GM19452 (cell line): Measurements from ENCODE around the gene MICAL2.

Experiments used
- ATAC-seq: cut with Tn5 transposase; IDR thresholded peaks from one replicate; pipeline ENCODE4 v1.9.1; 2021; ENCODE audit not compliant: unreplicated experiment

The MICAL2 gene

DNA sequence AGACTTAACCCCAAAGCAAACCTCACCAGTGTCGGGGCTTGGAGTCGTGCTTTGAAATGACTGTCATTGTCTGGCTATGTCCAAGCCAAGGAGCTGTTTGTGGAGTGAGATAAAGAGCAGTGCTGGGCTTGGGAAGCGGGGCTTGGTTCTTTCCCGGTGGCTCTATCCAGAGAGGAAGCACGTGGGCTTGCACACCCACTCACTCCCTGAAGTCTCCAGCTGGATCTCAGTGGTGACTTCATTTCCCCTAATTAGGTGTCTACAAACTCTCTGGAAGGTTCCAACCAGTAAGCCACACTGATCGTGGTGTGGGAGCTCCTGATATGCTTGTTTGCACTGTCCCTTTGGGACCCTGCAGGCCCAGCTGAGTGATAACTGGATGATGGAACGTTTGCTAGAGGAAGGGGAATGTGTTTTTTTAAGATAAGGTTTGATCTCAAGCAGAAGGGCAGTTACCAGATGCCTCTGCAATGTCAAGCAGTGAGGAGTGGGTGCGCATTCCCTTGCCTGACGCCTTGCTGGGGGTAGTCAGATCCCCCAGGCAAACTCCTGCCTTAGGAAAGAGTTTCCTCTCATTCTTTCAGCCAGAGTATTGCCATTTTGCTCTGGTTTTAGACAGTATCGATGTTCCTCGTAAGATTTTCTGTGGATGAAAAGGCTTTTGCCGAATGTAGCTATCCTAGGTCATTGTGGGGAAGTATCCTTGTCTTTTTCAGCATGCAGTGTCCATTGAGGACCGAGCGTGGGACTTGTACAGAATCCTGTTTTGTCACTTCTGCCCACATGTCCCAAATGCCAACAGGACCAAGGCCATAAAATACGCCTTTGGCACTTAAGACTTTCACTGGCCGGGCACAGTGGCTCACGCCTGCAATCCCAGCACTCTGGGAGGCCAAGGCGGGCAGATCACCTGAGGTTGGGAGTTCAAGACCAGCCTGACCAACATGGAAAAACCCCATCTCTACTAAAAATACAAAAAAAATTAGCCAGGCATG lies 90.9 kb downstream of the MICAL2 start:
- no peak for ATAC-seq

DNA sequence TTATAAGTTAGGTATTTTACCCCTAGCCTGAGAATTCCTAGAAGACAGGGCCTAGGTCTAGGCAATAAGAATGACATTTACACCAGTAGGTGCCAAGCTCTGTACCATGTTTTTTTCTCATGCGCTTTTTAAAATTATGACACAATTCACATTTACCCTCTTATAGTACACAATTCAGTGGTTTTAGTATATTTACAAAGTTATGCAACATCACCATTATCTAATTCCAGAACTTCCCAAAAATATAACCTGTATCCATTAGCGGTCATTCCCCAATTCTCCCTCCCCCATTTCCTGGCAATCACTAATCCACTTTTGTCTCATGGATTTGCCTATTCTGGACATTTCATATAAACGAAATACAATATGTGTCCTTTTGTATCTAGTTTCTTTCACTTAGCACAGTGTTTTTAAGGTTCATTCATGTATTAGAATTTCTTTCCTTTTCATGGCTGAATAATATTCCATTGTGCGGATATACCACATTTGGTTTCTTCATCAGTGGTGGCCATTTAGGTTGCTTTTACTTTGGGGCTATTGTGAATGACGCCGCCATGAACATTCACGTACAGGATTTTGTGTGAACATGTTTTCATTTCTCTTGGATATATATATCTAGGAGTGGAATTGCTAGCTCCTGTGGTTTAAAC lies 92.4 kb downstream of the MICAL2 start:
- no peak for ATAC-seq

DNA sequence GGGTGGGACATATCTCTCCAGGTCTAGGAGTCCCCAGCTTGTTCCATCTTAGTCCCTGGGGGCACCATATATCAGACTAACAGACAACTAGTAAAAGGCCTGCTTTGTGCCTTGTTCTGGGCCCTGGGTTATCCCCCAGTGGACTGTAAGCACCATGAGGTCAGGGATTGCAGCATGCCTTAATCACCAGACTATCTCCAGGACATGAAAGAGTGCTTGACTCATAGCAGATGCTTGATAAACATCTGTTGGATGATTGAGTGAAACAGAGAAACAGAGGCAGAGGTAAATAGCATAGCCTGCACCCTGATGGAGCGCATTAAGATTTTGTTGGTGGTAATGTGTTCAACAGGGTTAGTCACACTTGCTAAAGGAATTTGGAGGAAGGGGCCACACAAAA lies 94.1 kb downstream of the MICAL2 start:
- no peak for ATAC-seq

DNA sequence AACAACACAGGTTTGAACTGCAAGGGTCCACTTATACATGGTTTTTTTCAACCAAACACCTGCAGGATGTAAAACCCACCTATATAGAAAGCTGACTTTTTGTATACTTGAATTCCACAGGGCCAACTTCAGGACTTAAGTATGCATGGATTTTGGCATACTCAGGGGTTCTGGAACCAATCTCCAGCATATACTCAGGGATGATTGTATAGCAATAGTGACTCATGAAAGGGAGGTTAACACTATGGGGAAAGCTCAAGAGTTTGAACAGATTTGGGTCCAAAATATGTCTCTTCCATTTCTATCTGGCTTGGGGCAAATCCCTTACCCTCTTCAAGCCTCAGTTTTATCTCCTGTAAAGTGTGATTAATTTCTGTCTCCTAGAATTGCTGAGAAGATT lies 94.9 kb downstream of the MICAL2 start:
- no peak for ATAC-seq

DNA sequence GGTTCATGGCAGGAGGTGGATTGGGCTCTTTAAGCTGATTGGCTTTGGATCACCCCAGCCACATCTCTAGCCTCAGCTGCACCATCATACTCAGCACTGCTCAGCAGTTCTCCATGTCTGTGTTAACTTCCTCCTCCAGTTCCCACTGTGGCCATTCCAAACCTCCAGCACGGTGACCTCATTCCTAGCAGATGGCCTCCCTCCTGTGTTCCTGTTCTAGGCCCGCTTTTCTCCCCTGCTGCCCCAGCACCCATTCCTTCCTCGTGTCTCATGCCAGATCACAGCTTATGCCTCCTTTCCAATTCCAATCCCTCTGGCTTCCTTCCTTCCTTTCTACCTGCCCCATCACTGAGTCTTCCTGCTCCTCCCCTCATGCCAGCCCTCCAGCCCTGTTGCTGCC lies 96.1 kb downstream of the MICAL2 start:
- ATAC-seq = no peak

DNA sequence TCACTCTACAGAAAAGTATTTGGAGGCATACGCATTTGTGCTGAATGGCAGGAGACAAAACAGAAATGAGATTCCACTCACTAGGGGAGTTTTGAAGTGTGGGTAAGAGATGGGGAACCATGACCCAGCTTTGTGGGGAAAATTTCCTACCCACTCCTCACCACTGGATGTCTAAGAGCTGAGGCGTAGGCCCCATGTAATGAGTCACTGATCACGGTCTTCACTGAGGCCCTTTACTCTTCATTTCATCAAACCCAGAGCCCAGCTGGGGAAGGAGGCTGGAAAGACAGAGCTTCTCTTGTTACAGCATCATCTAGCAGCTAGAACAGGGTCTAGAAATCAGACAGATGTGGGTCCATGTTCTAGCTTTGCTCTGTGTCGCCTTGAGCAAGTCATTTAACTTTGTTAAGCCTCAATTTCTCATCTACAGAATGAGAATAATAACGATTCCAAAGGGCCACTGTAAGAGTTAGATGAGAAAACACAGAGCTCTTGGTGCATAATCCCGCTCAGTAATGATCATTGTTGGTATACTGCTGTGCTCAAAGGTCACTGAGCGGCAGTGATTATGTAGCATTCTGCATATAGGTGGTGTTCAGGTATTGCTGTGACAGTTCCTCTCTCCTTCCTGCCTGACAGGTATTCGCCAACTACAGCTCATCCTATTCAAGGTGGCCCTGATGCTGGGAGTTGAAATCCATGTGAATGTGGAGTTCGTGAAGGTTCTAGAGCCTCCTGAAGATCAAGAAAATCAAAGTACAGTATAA lies 97.2 kb downstream of the MICAL2 start:
- no peak for ATAC-seq

DNA sequence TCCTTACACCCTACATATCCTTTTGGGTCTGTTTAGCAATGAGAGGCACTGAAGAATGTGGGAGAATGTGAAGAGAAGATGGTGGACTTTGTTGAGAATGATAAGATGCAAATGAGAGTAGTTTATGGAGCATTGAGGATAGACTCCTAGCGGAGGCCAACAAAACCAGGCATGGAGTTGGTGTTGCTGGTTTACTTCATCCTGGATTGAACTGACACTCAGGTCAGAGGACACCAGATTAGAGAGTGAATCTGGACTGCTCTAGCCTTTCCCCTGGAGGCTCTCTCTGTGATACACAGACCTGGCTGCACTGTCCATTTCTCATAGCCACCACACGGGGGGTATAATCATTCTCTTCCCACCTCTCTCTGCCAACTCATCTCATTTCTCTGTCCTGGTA lies 98.7 kb downstream of the MICAL2 start:
- no peak for ATAC-seq

DNA sequence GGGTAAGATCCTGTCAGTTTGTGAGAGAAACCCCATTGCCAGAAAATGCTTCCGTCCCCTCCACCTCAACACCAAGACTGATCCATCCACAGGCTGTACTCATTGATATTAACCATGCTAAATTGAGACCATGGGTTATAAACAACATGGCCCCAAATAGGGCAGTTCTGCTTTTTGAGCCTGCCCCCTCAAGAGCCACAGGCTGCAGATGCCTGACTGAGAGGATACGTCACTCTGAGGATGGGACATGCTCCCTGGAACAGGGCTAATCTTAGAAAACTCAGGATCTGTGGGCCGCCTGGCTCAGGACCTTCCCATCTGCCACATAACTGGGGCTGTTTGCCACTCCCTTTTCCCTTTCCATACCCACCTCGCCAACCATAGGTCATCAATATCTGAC lies 99.8 kb downstream of the MICAL2 start:
- ATAC-seq = no peak

DNA sequence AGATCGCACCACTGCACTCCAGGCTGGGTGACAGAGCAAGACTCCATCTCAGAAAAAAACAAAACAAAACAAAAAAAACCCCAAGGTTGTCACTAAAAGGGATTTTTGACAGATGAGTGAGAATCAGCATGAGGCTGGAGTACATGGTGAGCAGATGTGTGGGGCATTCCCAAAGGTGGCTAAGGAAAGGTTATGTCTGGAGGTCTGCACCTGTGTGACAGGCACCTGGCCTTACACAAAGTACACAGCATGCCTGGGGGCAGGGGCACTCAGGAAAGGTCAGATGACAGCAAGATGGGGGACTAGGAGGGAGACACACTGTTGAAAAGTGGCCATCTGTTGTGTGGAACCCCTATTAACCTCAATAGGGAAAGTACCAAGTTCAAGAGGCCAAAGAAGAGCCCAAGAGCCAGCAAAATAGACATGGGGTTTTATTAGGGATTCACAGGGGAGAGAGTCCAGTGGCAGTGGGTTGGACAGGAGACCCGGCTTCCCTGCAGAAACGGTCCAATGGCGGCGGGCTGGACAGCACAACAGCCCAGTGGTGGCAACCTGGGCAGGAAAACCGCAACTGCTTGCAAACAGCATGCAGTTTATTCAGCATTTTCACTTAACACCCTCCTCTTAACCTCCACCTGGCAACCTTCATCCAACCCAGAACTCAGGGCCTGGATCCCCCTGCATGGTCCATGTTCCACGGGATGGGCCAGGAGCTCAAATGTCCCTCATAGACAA lies 101.1 kb downstream of the MICAL2 start:
- no peak for ATAC-seq

DNA sequence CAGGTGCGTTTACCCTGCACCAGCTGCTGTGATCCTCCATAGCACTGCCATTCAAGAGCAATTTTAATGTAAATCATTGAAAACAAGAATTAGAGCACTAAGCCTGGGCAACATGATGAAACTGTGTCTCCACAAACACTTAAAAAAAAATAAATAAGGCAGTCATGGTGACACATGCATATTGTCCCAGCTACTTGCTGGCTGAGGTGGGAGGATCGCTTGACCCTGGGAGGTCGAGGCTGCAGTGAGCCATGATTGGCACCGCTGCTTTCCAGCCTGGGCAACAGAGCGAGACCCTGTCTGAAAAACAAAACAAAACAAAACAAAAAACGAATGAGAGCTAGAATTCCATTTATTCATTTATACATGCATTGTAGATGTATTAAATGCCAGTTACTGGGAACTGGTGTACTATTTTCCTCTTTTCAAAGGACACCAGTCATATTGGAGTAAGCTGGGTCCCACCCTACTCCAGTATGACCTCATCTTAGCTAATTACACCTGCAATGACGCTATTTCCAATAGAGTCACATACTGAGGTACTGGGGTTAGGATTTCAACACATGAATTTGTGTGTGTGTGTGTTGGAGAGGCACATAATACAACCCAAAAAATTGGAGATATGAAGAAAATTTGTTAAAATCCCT lies 101.9 kb downstream of the MICAL2 start:
- no peak for ATAC-seq

DNA sequence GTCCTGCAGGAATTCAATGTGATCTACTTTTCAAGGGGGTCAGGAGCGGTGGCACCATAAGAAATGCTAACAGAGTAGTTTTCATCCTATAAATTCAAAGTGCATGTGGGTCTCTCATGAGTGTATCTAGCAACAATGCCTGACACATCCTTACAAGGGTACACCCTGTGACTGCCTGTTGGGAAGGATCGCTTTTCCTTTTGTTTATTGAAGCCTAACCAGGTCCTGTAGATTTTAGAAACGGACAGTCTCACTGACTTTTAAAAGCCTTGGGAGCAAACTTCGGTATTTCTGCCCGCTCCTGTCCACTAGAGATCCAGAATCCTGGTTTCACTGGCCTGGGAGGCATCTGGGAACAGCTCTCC lies 102.4 kb downstream of the MICAL2 start:
- ATAC-seq = no peak

DNA sequence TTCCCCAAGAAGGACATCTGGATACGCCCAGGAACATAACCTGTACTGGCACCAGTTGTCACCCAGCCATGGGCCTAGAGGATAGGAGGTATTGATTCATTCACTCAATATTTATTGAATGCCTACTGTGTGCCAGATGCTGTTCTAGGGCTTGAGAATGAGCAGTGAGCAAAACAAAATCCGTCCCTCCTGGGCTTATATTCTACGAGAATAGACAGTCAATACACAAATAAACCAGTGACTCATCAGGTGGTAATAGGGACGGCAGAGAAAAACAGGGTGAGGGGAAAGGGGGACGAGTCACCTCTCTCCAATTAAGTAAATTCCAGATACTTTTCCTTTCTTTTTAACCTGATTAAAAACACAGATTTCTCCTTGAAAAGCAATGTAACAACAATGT lies 103.5 kb downstream of the MICAL2 start:
- no peak for ATAC-seq

DNA sequence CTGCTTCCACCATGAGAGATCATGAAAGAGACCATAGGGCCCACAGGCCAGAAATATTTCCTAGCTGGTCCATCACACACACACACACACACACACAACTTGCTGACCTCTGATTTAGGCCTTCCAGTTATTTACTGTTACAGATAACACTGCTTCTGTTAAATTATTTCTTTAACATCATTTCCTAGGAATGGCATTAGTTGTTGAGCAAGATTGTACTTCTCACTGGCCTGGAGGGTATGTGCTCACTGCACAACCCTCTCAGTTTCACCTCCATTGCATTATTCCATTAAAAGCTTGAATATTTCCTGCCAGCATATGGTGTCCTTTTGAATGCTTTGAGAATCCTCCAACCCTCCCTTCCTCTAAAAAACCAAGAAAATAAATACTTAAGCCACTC lies 104.4 kb downstream of the MICAL2 start:
- ATAC-seq = no peak

DNA sequence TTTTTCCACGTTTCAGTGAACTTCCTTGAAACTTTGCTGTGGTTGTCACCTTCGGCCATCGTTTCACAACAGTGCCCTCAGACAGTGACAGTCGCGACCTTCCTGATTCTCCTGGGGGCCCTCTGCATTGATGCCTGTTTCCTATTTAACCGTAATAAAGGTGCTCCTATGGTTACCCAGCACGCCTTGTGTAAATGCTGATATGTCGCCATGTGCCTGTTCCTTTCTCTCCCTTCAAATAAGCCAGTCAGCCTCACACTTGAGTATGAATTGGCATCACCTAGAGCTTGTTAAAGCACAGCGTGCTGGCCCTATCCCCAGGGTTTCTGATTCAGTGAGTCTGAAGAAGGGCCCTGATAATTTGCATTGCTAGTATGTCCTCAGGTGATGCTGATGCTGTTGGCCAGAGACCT lies 104.8 kb downstream of the MICAL2 start:
- ATAC-seq = no peak

DNA sequence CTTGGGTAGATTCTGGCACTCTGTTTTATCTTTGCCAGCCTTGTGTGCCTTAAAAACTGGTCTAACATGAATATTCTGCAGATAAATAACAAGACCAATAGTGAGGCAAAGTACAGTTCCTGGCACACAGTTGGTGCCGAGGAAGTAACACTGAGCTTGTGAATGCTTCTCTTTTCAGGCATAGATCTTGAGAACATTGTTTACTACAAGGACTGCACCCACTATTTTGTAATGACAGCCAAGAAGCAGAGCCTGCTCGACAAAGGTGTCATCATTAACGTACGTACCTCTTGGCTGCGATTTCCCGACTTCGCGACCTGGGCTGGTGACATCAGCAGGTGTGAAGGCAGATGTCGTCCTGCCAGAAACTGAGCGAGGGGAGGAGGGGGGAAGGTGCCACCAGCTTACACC lies 105.7 kb downstream of the MICAL2 start:
- ATAC-seq = no peak

DNA sequence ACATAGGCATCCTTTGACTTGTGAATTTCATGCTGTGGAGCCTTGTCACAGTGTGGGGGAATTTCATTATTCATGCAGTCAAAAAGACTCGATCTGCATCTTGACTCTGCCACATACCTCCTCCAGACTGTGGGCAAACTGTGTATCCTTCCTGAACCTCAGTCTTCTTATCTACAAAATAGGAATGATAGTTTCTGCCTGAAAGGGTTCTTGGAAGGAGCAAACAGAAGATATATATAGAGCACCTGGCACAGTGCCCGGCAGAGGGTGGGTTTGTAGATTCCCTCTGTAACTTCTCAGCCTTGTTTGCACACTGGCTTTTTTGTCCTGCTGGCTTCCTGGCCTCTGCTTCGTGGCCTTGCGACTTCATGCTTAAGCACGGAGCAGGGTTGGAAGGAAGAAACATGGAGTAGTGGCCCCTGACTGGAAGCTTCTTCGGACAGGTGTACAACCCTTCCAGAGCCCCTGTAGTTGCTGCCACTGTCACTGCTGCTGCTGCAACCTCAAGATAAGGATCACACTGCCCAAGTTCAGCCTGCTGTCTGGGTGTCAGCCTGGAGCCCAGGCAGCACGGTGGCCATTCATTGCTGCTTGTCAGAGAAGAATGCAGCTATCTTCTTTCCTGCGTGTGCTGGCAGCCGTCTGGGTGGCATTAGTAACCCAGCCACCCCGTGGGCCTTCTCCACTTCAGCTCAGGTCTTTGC lies 106.4 kb downstream of the MICAL2 start:
- ATAC-seq = no peak

DNA sequence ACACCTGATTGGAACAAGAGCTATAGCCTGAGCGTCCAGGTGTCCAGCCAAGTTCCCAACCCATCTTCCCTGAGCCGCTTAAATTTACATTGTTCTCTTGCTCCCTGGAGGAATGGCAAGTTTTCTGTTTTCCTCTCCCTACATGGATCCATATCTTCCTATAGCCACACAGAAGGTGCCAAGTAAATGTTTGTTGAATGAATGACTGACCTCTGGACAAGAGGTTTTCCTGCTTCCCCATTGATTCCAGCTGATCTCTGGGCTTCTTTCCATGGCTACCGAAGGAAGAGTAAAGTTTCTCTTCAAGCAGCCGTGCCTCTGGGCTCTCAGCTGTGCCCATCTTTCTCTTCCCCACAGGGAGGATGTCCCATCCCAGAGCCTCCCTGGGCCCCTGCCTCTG lies 107.5 kb downstream of the MICAL2 start:
- no peak for ATAC-seq

DNA sequence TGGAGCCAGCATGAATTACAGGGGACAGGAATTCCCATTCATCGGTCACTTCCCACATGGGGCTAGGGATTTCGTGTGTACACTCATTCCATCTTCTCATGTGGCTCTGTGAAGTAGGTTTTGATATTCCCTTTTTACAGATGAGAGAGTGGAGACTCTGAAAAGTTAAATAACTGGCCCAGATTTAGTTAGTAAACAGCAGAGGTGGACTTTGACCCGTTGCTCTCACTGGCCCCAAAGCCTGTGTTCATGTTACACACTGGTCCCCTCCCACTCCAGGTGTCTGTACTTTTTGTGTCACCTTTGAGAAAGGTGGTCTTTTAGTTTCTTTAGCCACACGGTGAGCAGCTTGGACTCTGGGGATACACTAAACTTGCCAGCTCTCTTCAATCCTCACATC lies 108.5 kb downstream of the MICAL2 start:
- ATAC-seq = no peak

DNA sequence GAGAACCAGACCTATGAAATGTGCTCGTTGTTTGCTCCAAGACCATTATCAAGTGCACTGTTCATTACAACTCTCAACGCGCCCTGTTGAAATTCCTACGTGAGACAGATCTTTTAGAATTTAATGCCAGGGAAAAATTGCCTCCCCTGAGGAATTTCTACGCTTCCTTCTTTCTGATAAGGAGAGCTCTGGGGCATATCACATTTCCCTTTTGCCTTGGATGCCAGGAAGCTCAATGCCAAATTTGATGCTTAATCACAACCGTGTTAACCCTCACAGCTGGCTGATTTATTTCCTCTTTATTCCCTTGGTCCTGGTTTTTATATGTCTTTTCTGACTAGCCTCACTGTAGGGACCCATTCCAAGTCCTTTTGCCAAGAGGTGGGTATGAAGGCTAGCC lies 109.4 kb downstream of the MICAL2 start:
- ATAC-seq = no peak

DNA sequence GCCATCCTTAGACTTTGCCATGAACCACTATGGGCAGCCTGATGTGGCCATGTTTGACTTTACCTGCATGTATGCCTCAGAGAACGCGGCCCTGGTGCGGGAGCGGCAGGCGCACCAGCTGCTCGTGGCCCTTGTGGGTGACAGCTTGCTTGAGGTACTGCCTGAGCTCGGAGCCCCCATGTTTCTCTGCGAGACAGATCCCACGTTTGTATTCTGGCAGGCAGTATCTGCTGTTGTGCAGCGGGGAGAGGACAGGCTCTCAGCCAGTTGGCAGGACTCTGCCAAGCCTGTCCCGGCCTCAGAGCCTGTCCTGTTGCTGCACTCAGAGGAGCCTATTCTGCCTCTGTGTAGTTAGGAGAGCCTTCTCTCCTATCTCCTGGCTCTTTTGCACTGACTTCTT lies 109.9 kb downstream of the MICAL2 start:
- ATAC-seq = no peak
